Prostate gland (tissue), 2 donors: Measurements from ENCODE around the gene LRP3. TPM values are rescaled to one million over a fixed set of nuclear protein-coding genes. Genes with fewer than 3 reads are reported as not detected.

Experiments used
- DNase-seq: peaks from one replicate; pipeline ENCODE4 v3.0.0-alpha.2; 2019; ENCODE audit warnings: low spot score
- H3K27ac ChIP-seq, 2 donors: fragments of 200-600 bp; sonication (generic); 2 replicates each; pipeline ENCODE4 v1.5.1; 2017 to 2019
- H3K27me3 ChIP-seq: fragments of 200-600 bp; sonication (generic); replicated peaks from 2 replicates; pipeline ENCODE4 v1.5.1; 2019; ENCODE audit not compliant: insufficient read depth
- H3K36me3 ChIP-seq, 2 donors: fragments of 200-600 bp; sonication (generic); 1 replicate in 1 of 2; 2 replicates in 1 of 2; pipeline versions ENCODE4 v1.5.1 to v1.8.1; 2017 to 2019
- H3K4me1 ChIP-seq: fragments of 200-600 bp; sonication (generic); replicated peaks from 2 replicates; pipeline ENCODE4 v1.5.1; 2019
- H3K4me3 ChIP-seq, 2 donors: fragments of 200-600 bp; sonication (generic); 2 replicates each; pipeline ENCODE4 v1.5.1; 2017 to 2019
- H3K9me3 ChIP-seq: fragments of 200-600 bp; sonication (generic); 2 replicates; pipeline ENCODE4 v1.5.1; 2017
- POLR2A ChIP-seq: fragments of 450-650 bp; IDR thresholded peaks from one replicate; pipeline ENCODE4 v1.6.1; 2016; ENCODE audit warnings: antibody characterized with exemption, mild to moderate bottlenecking
- POLR2AphosphoS5 ChIP-seq: sonication (generic); formaldehyde crosslinking; IDR thresholded peaks from one replicate; pipeline ENCODE4 v1.6.1; 2017; ENCODE audit warnings: antibody characterized with exemption
- WGBS: methylation state at CpG from one replicate; pipeline ENCODE4 v1.1.5; 2018; 5-methylcytosine and 5-hydroxymethylcytosine counted together
- intact Hi-C: fragments of 100-400 bp; cut with DNase I; formaldehyde crosslinking; loops from one replicate; pipeline ENCODE4 v1.14.2; 2022
- total RNA-seq, 2 donors: library from RNA; depleted of rRNA; stranded (reverse); fragments of >200 nt; gene quantifications; one replicate each; pipeline ENCODE4 v1.1.0, GENCODE V29; 2016
- TF ChIP-seq, protein P1 (sequence below), 4 experiments: fragments of 200-600 bp in 2 of 4; fragments of 450-650 bp in 2 of 4; sonication (generic) in 2 of 4; IDR thresholded peaks; 1 replicate in 3 of 4; 2 replicates in 1 of 4; pipeline ENCODE4 v1.5.1; 2016 to 2019; ENCODE audit warnings: antibody characterized with exemption in 4 of 4, mild to moderate bottlenecking in 2 of 4, moderate library complexity in 2 of 4

LRP3 gene
- total RNA-seq, 2 donors from 2014 or later, result 63.7 to 64.4 TPM

DNA sequence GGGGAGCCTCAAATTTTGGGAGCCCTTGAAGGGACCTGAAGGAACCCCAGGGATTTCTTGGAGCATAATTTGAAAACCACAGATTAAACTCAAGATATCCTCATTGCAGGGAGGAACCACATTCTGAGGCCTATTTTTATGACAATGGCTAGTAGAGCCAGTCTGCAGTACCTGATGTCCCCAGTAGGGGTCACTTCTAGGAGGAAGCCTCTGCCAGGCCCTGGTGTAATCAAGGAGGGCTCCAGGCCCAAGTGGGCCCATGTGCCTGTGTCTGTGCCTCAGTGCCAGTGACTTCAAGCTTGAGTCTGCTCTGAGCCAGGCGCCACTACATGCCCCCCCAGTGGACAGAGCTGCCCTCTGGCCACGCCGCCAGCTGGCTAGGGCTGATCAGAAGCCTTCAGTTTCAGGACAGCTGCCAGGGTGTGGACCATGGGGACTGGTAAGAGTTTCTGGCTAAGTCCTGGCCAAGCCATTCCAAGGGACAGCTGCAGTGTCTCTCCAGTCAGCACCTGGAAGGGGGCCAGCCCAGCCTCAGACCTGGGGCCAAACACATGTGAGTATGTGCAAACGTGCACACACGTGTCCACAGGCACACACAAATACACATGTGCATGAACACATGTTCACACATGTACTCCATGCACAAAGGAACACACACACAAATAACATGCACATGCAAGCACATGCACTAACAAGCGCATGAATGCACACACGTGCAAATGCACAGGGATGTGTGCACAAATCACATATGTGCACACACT is 52.0 kb downstream of the LRP3 start:
- intact Hi-C loops, result no loop called here
- no peaks in the 10 kb centered on the region for H3K9me3 ChIP-seq
- DNase-seq, result no peak
- TF ChIP-seq, protein P1, sequence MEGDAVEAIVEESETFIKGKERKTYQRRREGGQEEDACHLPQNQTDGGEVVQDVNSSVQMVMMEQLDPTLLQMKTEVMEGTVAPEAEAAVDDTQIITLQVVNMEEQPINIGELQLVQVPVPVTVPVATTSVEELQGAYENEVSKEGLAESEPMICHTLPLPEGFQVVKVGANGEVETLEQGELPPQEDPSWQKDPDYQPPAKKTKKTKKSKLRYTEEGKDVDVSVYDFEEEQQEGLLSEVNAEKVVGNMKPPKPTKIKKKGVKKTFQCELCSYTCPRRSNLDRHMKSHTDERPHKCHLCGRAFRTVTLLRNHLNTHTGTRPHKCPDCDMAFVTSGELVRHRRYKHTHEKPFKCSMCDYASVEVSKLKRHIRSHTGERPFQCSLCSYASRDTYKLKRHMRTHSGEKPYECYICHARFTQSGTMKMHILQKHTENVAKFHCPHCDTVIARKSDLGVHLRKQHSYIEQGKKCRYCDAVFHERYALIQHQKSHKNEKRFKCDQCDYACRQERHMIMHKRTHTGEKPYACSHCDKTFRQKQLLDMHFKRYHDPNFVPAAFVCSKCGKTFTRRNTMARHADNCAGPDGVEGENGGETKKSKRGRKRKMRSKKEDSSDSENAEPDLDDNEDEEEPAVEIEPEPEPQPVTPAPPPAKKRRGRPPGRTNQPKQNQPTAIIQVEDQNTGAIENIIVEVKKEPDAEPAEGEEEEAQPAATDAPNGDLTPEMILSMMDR (IDR thresholded peaks at IDR 0.05), result peak in 3 of 4 experiments; percentile 23 to 50 (median 30)
- no peak for TF ChIP-seq POLR2A
- H3K27ac ChIP-seq, result no peak overlapping the region
- H3K4me3 ChIP-seq, result no peak overlapping the region
- H3K27me3 ChIP-seq, result no peaks in the 10 kb centered on the region
- H3K36me3 ChIP-seq, result no peaks in the 10 kb centered on the region
- H3K4me1 ChIP-seq, result no peaks in the 10 kb centered on the region
- 61% methylated on average over 7 of the region's 7 CpGs for WGBS

DNA sequence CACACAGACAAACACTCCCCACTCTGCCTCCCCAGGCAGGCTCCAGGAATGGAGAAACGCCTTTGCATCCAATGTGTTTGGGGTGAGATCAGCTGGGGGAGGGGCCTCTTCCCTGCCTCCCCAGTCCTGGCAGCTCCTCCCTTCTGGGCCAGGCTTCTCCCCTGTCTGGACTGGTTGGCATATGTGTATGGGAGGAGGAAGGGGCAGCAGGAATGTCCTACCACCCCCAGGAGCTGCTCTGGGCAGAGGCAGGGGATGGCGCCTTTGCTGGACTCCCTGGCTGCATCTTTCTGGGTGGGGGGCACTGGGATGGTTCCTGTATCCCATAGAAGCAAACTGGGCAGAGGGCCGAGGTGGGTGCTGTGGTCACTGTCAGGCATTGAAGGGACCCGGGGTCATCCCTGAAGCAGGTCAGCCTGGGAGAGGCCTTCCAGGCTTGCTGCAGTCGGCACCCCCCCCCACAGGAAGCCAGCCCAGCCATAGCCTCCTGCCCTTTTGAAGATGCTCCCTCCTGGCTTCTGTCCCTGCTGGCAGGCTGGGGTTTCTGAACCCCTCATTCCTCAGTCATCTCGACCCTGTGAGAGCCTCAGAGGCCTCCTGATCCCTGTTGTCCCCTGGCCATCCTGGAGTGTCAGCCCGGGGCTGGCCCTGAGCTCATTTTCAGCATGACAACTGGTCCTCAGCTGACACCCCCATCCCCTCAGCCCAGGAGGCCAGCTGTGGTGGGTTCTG is 52.7 kb downstream of the LRP3 start:
- H3K4me3 ChIP-seq, result no peak overlapping the region
- H3K9me3 ChIP-seq, result no peaks in the 10 kb centered on the region
- no peaks in the 10 kb centered on the region for H3K36me3 ChIP-seq
- H3K4me1 ChIP-seq, result no peaks in the 10 kb centered on the region
- no peak overlapping the region for H3K27ac ChIP-seq
- intact Hi-C loops, result no loop called here
- TF ChIP-seq, protein P1 (IDR thresholded peaks at IDR 0.05), result no peak
- no peak for TF ChIP-seq POLR2AphosphoS5
- no peak for TF ChIP-seq POLR2A
- H3K27me3 ChIP-seq, result no peaks in the 10 kb centered on the region
- WGBS, result 84% methylated on average over 7 of the region's 7 CpGs
- DNase-seq, result no peak

DNA sequence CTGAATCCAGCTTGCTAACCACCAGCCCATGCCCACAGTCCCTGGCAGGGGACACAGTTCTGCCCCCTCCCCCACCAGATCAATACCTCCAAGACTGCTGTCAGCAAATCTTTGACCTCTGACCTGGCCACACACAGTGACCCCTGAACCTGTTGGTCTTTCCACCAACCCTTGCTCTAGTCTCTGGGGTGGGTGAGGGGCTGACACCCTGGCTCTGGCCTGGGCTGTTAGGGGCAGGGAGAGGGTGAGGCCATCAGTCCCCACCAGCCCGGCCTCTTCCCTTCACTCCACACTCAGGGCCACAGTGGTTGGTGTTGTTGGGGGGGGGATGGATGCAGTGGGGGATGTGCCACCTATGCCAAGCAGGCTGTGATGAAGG is 53.3 kb downstream of the LRP3 start:
- Histone ChIP-seq H3K27ac (no peak overlapping the region), H3K36me3 (no peaks in the 10 kb centered on the region), H3K9me3 (no peaks in the 10 kb centered on the region), H3K27me3 (no peaks in the 10 kb centered on the region), H3K4me1 (no peaks in the 10 kb centered on the region), H3K4me3 (no peak overlapping the region)
- TF ChIP-seq POLR2AphosphoS5 (no peak), POLR2A (no peak)
- TF ChIP-seq, protein P1 (IDR thresholded peaks at IDR 0.05), result no peak
- no peak for DNase-seq
- intact Hi-C loops, result no loop called here
- 92% methylated on average over 1 of the region's 1 CpG for WGBS

DNA sequence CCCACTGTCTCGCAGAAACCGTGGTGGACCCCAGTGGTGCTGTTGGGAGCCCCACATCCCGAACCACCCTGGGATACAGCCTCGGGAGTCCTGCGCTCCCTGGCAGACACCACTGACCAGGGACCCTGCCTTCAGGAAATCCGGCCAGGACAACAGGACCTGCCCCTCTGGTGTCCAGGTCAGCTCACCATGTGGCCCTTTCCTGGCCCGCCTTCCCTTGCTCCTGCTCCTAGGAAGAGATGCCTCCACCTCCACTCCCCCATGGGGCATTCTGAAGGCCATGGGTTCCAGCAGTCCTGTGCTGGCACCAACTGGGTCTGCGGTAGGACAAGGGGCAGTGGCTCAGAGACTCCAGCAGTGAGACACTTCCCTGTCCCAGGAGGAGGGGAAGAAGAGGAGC is 54.0 kb downstream of the LRP3 start:
- H3K4me1 ChIP-seq, result no peaks in the 10 kb centered on the region
- 91% methylated on average over 8 of the region's 8 CpGs for WGBS
- H3K9me3 ChIP-seq, result no peaks in the 10 kb centered on the region
- H3K36me3 ChIP-seq, result no peaks in the 10 kb centered on the region
- intact Hi-C loops, result no loop called here
- DNase-seq, result no peak
- H3K27me3 ChIP-seq, result no peaks in the 10 kb centered on the region
- H3K27ac ChIP-seq, result no peak overlapping the region
- TF ChIP-seq POLR2AphosphoS5, result no peak
- no peak overlapping the region for H3K4me3 ChIP-seq

DNA sequence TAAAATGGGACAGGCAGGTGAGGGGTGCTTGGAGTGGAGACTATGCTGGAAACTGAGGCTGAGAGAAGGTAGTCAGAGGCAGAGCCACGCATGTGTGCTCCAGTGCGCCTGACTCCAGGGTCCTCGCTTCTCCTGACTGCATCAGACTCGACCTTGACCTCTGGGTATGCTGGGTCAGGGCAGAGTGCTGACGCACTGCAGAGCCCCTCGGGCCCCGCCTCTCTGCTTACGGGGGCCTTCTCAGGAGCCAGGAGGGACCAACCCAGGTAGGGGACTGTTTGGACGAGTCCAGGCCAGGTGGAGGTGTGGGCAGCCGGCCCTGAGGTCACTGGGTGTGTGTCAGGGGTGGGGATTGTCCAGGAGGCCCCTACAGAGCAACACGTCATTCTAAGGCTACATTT is 54.4 kb downstream of the LRP3 start:
- Histone ChIP-seq H3K4me3 (no peak overlapping the region), H3K4me1 (no peaks in the 10 kb centered on the region), H3K36me3 (no peaks in the 10 kb centered on the region), H3K9me3 (no peaks in the 10 kb centered on the region), H3K27ac (no peak overlapping the region), H3K27me3 (no peaks in the 10 kb centered on the region)
- DNase-seq, result no peak
- TF ChIP-seq POLR2AphosphoS5 (no peak), POLR2A (no peak)
- TF ChIP-seq, protein P1 (IDR thresholded peaks at IDR 0.05), result no peak
- WGBS, result 75% methylated on average over 11 of the region's 11 CpGs
- intact Hi-C loops, result no loop called here
